Left lung (tissue), 10 donors: ENCODE measurements around the gene OSBPL3. TPM values are rescaled to one million over a fixed set of nuclear protein-coding genes. Genes with fewer than 3 reads are reported as not detected.
A peak's percentile ranks its signal among the peaks of the same experiment; 100 is the strongest.

Source experiments
- ATAC-seq: fragments of 200-7000 bp; cut with Tn5 transposase; one replicate; pipeline ENCODE4 v1.9.1; 2020; ENCODE audit warnings: moderate library complexity
- DNase-seq, 4 donors: peaks; one replicate each; pipeline ENCODE4 v3.0.0-alpha.2; 2013 to 2020
- H3K27ac ChIP-seq, 2 donors: fragments of 200-600 bp; sonication (generic) in 1 of 2; one replicate each; pipeline versions ENCODE4 v1.5.0 to v1.8.0; 2020 to 2021
- H3K27me3 ChIP-seq, 2 donors: fragments of 200-600 bp; sonication (generic) in 1 of 2; one replicate each; pipeline versions ENCODE4 v1.5.0 to v1.8.0; 2020 to 2021
- H3K36me3 ChIP-seq, 2 donors: fragments of 200-600 bp; sonication (generic) in 1 of 2; one replicate each; pipeline versions ENCODE4 v1.5.0 to v1.8.0; 2020 to 2021
- H3K4me1 ChIP-seq, 2 donors: fragments of 200-600 bp; one replicate each; pipeline ENCODE4 v1.8.0; 2021
- H3K4me3 ChIP-seq, 2 donors: fragments of 200-600 bp; sonication (generic) in 1 of 2; one replicate each; pipeline versions ENCODE4 v1.5.0 to v1.8.0; 2020 to 2021; ENCODE audit warnings: mild to moderate bottlenecking in 1 of 2
- H3K9me3 ChIP-seq, 2 donors: fragments of 200-600 bp; sonication (generic) in 1 of 2; one replicate each; pipeline versions ENCODE4 v1.5.0 to v1.8.0; 2020 to 2021
- CTCF ChIP-seq, 2 donors: fragments of 200-600 bp; sonication (generic) in 1 of 2; IDR thresholded peaks; one replicate each; pipeline versions ENCODE4 v1.5.0 to v1.8.0; 2021; ENCODE audit warnings: antibody characterized with exemption in 2 of 2
- intact Hi-C, 2 donors: fragments of 100-400 bp; cut with DNase I; formaldehyde crosslinking; loops; one replicate each; pipeline versions ENCODE4 v1.11.2 to v1.14.2; 2022
- polyA plus RNA-seq, 6 donors: library from polyadenylated mRNA; unstranded; fragments of 120-200 nt; gene quantifications; one replicate each; pipeline ENCODE4 v1.2.1, GENCODE V29; 2013; ENCODE audit not compliant: insufficient read length in 6 of 6
- total RNA-seq, 2 donors: library from RNA; stranded (reverse); fragmentation: NEBNext Ultra II Directional; extraction: Animal tissue kit (Norgen Biotek cat#: 25700); gene quantifications; one replicate each; pipeline ENCODE4 v1.2.1, GENCODE V29; 2021
- donor health status: DM: no; HTN: yes; CAD: no.
- donor health status: DM: no; HTN: no; CAD: no.

The OSBPL3 gene
- total and polyA plus RNA-seq, 8 donors: 2.3 to 30.5 (median 3.3) TPM

DNA sequence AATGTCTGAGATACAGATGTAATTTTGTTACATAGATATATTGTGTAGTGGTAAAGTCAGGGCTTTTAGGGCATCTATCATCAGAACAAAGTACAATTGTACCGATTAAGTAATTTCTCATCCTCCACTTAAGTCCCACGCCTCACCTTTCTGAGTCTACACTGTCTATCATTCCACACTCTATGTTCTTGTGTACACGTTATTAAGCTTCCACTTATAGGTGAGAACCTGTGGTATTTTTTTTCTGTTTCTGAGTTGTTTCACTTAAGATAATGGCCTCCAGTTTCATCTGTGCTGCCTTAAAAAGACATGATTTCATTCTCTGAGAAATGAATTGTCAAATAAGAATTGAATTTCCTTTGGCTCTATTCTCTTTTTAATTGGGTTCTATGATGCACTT is 15.5 kb upstream of the OSBPL3 start:
- no peak for ATAC-seq
- intact Hi-C loops: no loop called here

DNA sequence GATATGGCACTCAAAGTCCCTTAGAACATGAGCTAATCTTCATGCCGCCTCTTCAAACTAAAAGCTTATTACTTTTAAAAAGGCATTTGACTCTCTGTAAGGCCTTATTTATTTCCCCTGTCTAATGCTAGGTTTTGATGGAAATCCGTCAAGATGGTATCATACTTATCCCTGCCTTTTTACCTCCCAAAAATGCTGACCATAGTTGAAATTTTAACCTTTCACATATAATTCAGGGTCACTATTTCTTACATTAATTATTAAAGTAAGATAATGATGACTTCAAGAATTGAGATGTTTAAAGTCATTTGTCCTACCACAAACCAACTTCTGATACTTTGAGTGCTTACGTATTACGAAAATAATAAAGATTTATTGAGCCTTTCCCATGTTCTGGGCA is 12.3 kb upstream of the OSBPL3 start:
- no peaks in the 10 kb centered on the region for H3K36me3 ChIP-seq
- intact Hi-C loops: no loop called here
- no peaks in the 10 kb centered on the region for H3K4me1 ChIP-seq
- no peak for DNase-seq
- no peaks in the 10 kb centered on the region for H3K27me3 ChIP-seq
- H3K4me3 ChIP-seq: no peak overlapping the region
- H3K9me3 ChIP-seq: no peaks in the 10 kb centered on the region
- no peak for ATAC-seq
- no peak for TF ChIP-seq CTCF (IDR thresholded peaks at IDR 0.05)
- H3K27ac ChIP-seq: no peak overlapping the region

More for the DNA sequence above, 15.5 kb upstream of the OSBPL3 start:
- no peaks in the 10 kb centered on the region for H3K27me3 ChIP-seq
- no peaks in the 10 kb centered on the region for H3K4me1 ChIP-seq
- H3K36me3 ChIP-seq: no peaks in the 10 kb centered on the region
- no peak for DNase-seq
- no peak overlapping the region for H3K27ac ChIP-seq
- H3K4me3 ChIP-seq: no peak overlapping the region
- peaks cover 0 to 1% of the 10 kb centered on the region in 2 donors for H3K9me3 ChIP-seq
- TF ChIP-seq CTCF (IDR thresholded peaks at IDR 0.05): no peak

GRCh38 chr7:24991353-24991752 is 11.4 kb upstream of the OSBPL3 start:
- no peaks in the 10 kb centered on the region for H3K36me3 ChIP-seq
- H3K4me3 ChIP-seq: no peak overlapping the region
- ATAC-seq: peak; percentile 74
- intact Hi-C loops: no loop called here
- TF ChIP-seq CTCF (IDR thresholded peaks at IDR 0.05): no peak
- peak in 1 of 4 donors; percentile 38 for DNase-seq
- H3K4me1 ChIP-seq: no peaks in the 10 kb centered on the region
- no peak overlapping the region for H3K27ac ChIP-seq
- no peaks in the 10 kb centered on the region for H3K27me3 ChIP-seq
- no peaks in the 10 kb centered on the region for H3K9me3 ChIP-seq

GRCh38 chr7:24987331-24987842 is 7.4 kb upstream of the OSBPL3 start:
- no peak for TF ChIP-seq CTCF (IDR thresholded peaks at IDR 0.05)
- no peak for ATAC-seq
- intact Hi-C loops: no loop called here

DNA sequence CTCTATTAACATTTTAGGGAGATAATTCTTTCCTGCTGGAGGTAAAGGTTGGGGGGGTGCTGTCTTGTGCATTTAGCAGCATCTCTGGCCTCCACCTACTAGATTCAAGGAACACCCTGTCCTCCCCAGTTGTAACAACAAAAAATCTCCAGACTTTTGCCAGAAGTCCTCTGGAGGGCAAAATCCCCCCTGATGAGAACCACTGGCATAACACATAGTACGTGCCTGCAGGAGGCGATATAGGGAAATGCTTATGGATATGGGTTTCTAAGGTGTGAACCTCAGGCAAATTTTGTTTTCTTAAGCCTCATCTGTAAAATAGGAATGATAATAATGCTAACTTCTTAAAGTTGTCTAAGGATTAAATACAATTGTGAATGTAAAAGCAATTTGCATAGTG is 2.9 kb upstream of the OSBPL3 start:
- peaks cover 0 to 39% of the 10 kb centered on the region in 2 donors for H3K27me3 ChIP-seq
- ATAC-seq (no peak), DNase-seq (no peak)
- peaks cover 0 to 28% of the 10 kb centered on the region in 2 donors for H3K4me1 ChIP-seq
- intact Hi-C loops: no loop called here
- no peak overlapping the region for H3K4me3 ChIP-seq
- no peaks in the 10 kb centered on the region for H3K9me3 ChIP-seq
- H3K27ac ChIP-seq: no peak overlapping the region
- no peaks in the 10 kb centered on the region for H3K36me3 ChIP-seq
- no peak for TF ChIP-seq CTCF (IDR thresholded peaks at IDR 0.05)

More at GRCh38 chr7:24987331-24987842, 7.4 kb upstream of the OSBPL3 start:
- H3K27me3 ChIP-seq: peaks cover 0 to 5% of the 10 kb centered on the region in 2 donors
- no peaks in the 10 kb centered on the region for H3K4me1 ChIP-seq
- no peaks in the 10 kb centered on the region for H3K36me3 ChIP-seq
- no peak for DNase-seq
- H3K27ac ChIP-seq: no peak overlapping the region
- no peak overlapping the region for H3K4me3 ChIP-seq
- H3K9me3 ChIP-seq: no peaks in the 10 kb centered on the region
